H4 (cell line): ENCODE measurements around the gene CIRBP. TPM values are rescaled to one million over a fixed set of nuclear protein-coding genes. Genes with fewer than 3 reads are reported as not detected.
"Not testable (repeated sequence)": the region's sequence is repeated elsewhere in the genome, so short reads cannot be mapped to it uniquely, and the experiment has no call there.

Experiments used
- DNase-seq: peaks from one replicate; pipeline ENCODE4 v3.0.0-alpha.2; 2015; ENCODE audit warnings: low spot score
- total RNA-seq: library from RNA; depleted of rRNA; stranded (reverse); fragments of >200 nt; shearing (Covaris generic); gene quantifications from 2 replicates; pipeline ENCODE4 v1.2.3, GENCODE V29; 2014

CIRBP gene
- total RNA-seq, 1 experiment from 2014 or later = 197 TPM

- no peak for DNase-seq
These were observed 39.6 kb downstream of the CIRBP start for GRCh38 chr19:1308718-1309117.

- no peak for DNase-seq
These were observed 41.1 kb downstream of the CIRBP start for GRCh38 chr19:1309977-1310852.

GRCh38 chr19:1310853-1311180, 41.7 kb downstream of the CIRBP start:
- DNase-seq = no peak

- no peak for DNase-seq
These were observed 42.5 kb downstream of the CIRBP start for GRCh38 chr19:1311543-1312091.

- no peak for DNase-seq
These were observed 43.9 kb downstream of the CIRBP start for GRCh38 chr19:1312767-1313694.

GRCh38 chr19:1313695-1314613, 44.8 kb downstream of the CIRBP start:
- DNase-seq = no peak

- DNase-seq = no peak
These were observed 46.5 kb downstream of the CIRBP start for GRCh38 chr19:1315470-1316166.

- no peak for DNase-seq
These were observed 47.3 kb downstream of the CIRBP start for GRCh38 chr19:1316466-1316865.

- no peak for DNase-seq
These were observed 48.3 kb downstream of the CIRBP start for GRCh38 chr19:1317274-1318003.

GRCh38 chr19:1318678-1319471, 49.7 kb downstream of the CIRBP start:
- no peak for DNase-seq

- not testable (repeated sequence) for DNase-seq
These were observed 51.1 kb downstream of the CIRBP start for GRCh38 chr19:1320282-1320650.

GRCh38 chr19:1321539-1321938, 52.4 kb downstream of the CIRBP start:
- no peak for DNase-seq

GRCh38 chr19:1322198-1322981, 53.3 kb downstream of the CIRBP start:
- DNase-seq = no peak

- DNase-seq = no peak
These were observed 55.2 kb downstream of the CIRBP start for GRCh38 chr19:1324249-1324805.
